ENCODE data around the gene HTR1B.

- TF ChIP-seq POLR2AphosphoS5 (IDR thresholded peaks at IDR 0.05) = no peak
- no peak for TF ChIP-seq POLR2A (IDR thresholded peaks at IDR 0.05; ENCODE audit: low read depth)
These were observed 5.6 kb upstream of the HTR1B start for GRCh38 chr6:77468939-77469338.
